ENCODE data around the gene TADA2B.

DNA sequence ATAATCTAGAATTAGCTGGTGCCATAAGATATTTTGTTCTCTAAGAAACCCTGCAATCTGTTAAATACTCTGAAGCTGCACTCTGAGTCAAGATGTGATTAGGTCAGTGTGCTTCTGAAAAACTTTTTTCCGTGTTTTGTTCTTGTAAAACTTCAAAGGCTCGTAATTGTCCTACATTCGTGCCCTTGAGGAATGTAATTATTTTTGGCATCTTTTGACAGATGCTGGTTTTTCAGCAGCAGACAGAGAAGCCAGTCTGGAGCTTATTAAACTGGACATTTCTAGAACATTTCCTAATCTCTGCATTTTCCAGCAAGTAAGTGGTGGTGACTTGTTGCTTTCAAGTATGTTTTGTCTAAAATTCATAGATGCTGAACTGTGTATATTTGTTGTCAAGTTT, 36.8 kb upstream of the TADA2B start:
- TF ChIP-seq, protein P1, sequence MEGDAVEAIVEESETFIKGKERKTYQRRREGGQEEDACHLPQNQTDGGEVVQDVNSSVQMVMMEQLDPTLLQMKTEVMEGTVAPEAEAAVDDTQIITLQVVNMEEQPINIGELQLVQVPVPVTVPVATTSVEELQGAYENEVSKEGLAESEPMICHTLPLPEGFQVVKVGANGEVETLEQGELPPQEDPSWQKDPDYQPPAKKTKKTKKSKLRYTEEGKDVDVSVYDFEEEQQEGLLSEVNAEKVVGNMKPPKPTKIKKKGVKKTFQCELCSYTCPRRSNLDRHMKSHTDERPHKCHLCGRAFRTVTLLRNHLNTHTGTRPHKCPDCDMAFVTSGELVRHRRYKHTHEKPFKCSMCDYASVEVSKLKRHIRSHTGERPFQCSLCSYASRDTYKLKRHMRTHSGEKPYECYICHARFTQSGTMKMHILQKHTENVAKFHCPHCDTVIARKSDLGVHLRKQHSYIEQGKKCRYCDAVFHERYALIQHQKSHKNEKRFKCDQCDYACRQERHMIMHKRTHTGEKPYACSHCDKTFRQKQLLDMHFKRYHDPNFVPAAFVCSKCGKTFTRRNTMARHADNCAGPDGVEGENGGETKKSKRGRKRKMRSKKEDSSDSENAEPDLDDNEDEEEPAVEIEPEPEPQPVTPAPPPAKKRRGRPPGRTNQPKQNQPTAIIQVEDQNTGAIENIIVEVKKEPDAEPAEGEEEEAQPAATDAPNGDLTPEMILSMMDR (IDR thresholded peaks at IDR 0.05): no peak
- TF ChIP-seq POLR2A (IDR thresholded peaks at IDR 0.05) (no peak), EP300 (IDR thresholded peaks at IDR 0.05) (no peak)
